Mammary epithelial cell (primary cell): ENCODE results near the gene PASK.

Experiments
- CTCF ChIP-seq, 2 donors: IDR thresholded peaks in 1 of 2; conservative IDR thresholded peaks in 1 of 2; 2 replicates each; pipeline ENCODE4 v1.5.1; 2011 to 2012; ENCODE audit warnings: inconsistent platforms in 2 of 2, low read length in 2 of 2, mild to moderate bottlenecking in 2 of 2, control low read depth in 1 of 2, low read depth in 1 of 2; ENCODE audit not compliant: insufficient read depth in 1 of 2; ENCODE audit errors: extremely low read depth in 1 of 2
- EZH2 ChIP-seq: IDR thresholded peaks from 2 replicates; pipeline ENCODE4 v1.6.1; 2012; ENCODE audit warnings: low read length, inconsistent platforms, borderline replicate concordance

GRCh38 chr2:241173557-241173956 is 24.3 kb upstream of the PASK start:
- TF ChIP-seq CTCF (conservative IDR thresholded peaks at IDR 0.05 in 1 of 2, IDR thresholded peaks at IDR 0.05 in 1 of 2; ENCODE audit: extremely low read depth in 1 of 2, insufficient read depth in 1 of 2, low read depth in 1 of 2, low read length in 2 of 2) (no peak), EZH2 (no peak)
